ENCODE measurements around the gene ACTL10. TPM values are rescaled to one million over a fixed set of nuclear protein-coding genes. Genes with fewer than 3 reads are reported as not detected.
"Not testable (repeated sequence)": the region's sequence is repeated elsewhere in the genome, so short reads cannot be mapped to it uniquely, and the experiment has no call there.

Gene ACTL10
- total and polyA plus RNA-seq, 5 donors, result 0.27 to 0.71 (median 0.31) TPM

GRCh38 chr20:33689973-33690372 is 23.2 kb downstream of the ACTL10 start:
- no peak overlapping the region for H3K4me3 ChIP-seq (ENCODE audit: low read length)
- H3K9me3 ChIP-seq (ENCODE audit: control insufficient read depth, low read length), result no peaks in the 10 kb centered on the region
- no peaks in the 10 kb centered on the region for H3K4me1 ChIP-seq (ENCODE audit: control insufficient read depth, insufficient read depth, low read length)
- ATAC-seq (no peak), DNase-seq (no peak)
- WGBS, result 11% methylated on average over 4 of the region's 4 CpGs
- H3K27ac ChIP-seq (ENCODE audit: low read length), result no peak overlapping the region
- intact Hi-C loops (cut with DNase I), result no loop called here
- H3K27me3 ChIP-seq (ENCODE audit: control insufficient read depth, insufficient read depth), result no peaks in the 10 kb centered on the region

GRCh38 chr20:33693289-33693688 is 26.5 kb downstream of the ACTL10 start:
- WGBS, result 82% methylated on average over 5 of the region's 5 CpGs
- DNase-seq, result peak in 1 of 3 donors; percentile 37
- no peaks in the 10 kb centered on the region for H3K4me1 ChIP-seq (ENCODE audit: control insufficient read depth, insufficient read depth, low read length)
- intact Hi-C loops (cut with DNase I), result no loop called here
- ATAC-seq, result no peak
- H3K27ac ChIP-seq (ENCODE audit: low read length), result no peak overlapping the region
- H3K27me3 ChIP-seq (ENCODE audit: control insufficient read depth, insufficient read depth), result no peaks in the 10 kb centered on the region
- no peak overlapping the region for H3K4me3 ChIP-seq (ENCODE audit: low read length)
- H3K9me3 ChIP-seq (ENCODE audit: control insufficient read depth, low read length), result no peaks in the 10 kb centered on the region

GRCh38 chr20:33693741-33694638 is 27.2 kb downstream of the ACTL10 start:
- H3K27me3 ChIP-seq (ENCODE audit: control insufficient read depth, insufficient read depth), result no peaks in the 10 kb centered on the region
- WGBS, result 64% methylated on average over 17 of the region's 17 CpGs
- H3K27ac ChIP-seq (ENCODE audit: low read length), result no peak overlapping the region
- H3K4me1 ChIP-seq (ENCODE audit: control insufficient read depth, insufficient read depth, low read length), result no peaks in the 10 kb centered on the region
- DNase-seq (peak; percentile 75 to 92 (median 91)), ATAC-seq (peak; percentile 81 to 89)
- intact Hi-C loops (cut with DNase I), result no loop called here
- H3K9me3 ChIP-seq (ENCODE audit: control insufficient read depth, low read length), result no peaks in the 10 kb centered on the region
- no peak overlapping the region for H3K4me3 ChIP-seq (ENCODE audit: low read length)

- no peak overlapping the region for H3K27ac ChIP-seq (ENCODE audit: low read length)
These were observed 27.9 kb downstream of the ACTL10 start for GRCh38 chr20:33694639-33695012.

GRCh38 chr20:33696448-33696847 is 29.7 kb downstream of the ACTL10 start:
- WGBS, result 76% methylated on average over 4 of the region's 4 CpGs
- ATAC-seq (no peak), DNase-seq (no peak)
- intact Hi-C loops (cut with DNase I), result no loop called here
- H3K4me1 ChIP-seq (ENCODE audit: control insufficient read depth, insufficient read depth, low read length), result no peaks in the 10 kb centered on the region
- no peak overlapping the region for H3K4me3 ChIP-seq (ENCODE audit: low read length)
- no peaks in the 10 kb centered on the region for H3K27me3 ChIP-seq (ENCODE audit: control insufficient read depth, insufficient read depth)
- no peak overlapping the region for H3K27ac ChIP-seq (ENCODE audit: low read length)
- H3K9me3 ChIP-seq (ENCODE audit: control insufficient read depth, low read length), result no peaks in the 10 kb centered on the region

More at GRCh38 chr20:33694639-33695012, 27.9 kb downstream of the ACTL10 start:
- Histone ChIP-seq H3K4me1 (ENCODE audit: control insufficient read depth, insufficient read depth, low read length) (no peaks in the 10 kb centered on the region), H3K4me3 (ENCODE audit: low read length) (no peak overlapping the region), H3K27me3 (ENCODE audit: control insufficient read depth, insufficient read depth) (no peaks in the 10 kb centered on the region), H3K9me3 (ENCODE audit: control insufficient read depth, low read length) (no peaks in the 10 kb centered on the region)
- WGBS, result 79% methylated on average over 6 of the region's 6 CpGs
- intact Hi-C loops (cut with DNase I), result no loop called here
- DNase-seq, result peak in 1 of 3 donors; percentile 20
- no peak for ATAC-seq

- intact Hi-C loops (cut with DNase I), result no loop called here
- Histone ChIP-seq H3K4me3 (ENCODE audit: low read length) (no peak overlapping the region), H3K27ac (ENCODE audit: low read length) (no peak overlapping the region), H3K27me3 (ENCODE audit: control insufficient read depth, insufficient read depth) (no peaks in the 10 kb centered on the region), H3K4me1 (ENCODE audit: control insufficient read depth, insufficient read depth, low read length) (no peaks in the 10 kb centered on the region), H3K9me3 (ENCODE audit: control insufficient read depth, low read length) (no peaks in the 10 kb centered on the region)
- DNase-seq (peak; percentile 44 to 82 (median 67)), ATAC-seq (peak in 1 of 2 donors; percentile 70)
- WGBS, result 65% methylated on average over 8 of the region's 8 CpGs
These were observed 30.4 kb downstream of the ACTL10 start for GRCh38 chr20:33697129-33697528.

GRCh38 chr20:33698966-33699365 is 32.2 kb downstream of the ACTL10 start:
- H3K4me1 ChIP-seq (ENCODE audit: control insufficient read depth, insufficient read depth, low read length); ATAC-seq; H3K9me3 ChIP-seq (ENCODE audit: control insufficient read depth, low read length); H3K27ac ChIP-seq (ENCODE audit: low read length); H3K27me3 ChIP-seq (ENCODE audit: control insufficient read depth, insufficient read depth); H3K4me3 ChIP-seq (ENCODE audit: low read length); intact Hi-C loops (cut with DNase I): not testable (repeated sequence)
- peak in 1 of 3 donors; percentile 47 for DNase-seq
- 94% methylated on average over 20 of the region's 27 CpGs for WGBS

- DNase-seq, result peak in 1 of 3 donors; percentile 24
- H3K4me1 ChIP-seq (ENCODE audit: control insufficient read depth, insufficient read depth, low read length); intact Hi-C loops (cut with DNase I); H3K9me3 ChIP-seq (ENCODE audit: control insufficient read depth, low read length); H3K27me3 ChIP-seq (ENCODE audit: control insufficient read depth, insufficient read depth); ATAC-seq; H3K27ac ChIP-seq (ENCODE audit: low read length); H3K4me3 ChIP-seq (ENCODE audit: low read length): not testable (repeated sequence)
- WGBS, result 96% methylated on average over 45 of the region's 45 CpGs
These were observed 34.1 kb downstream of the ACTL10 start for GRCh38 chr20:33700696-33701441.

GRCh38 chr20:33701629-33702450 is 35.1 kb downstream of the ACTL10 start:
- DNase-seq (no peak), ATAC-seq (no peak)
- no peak overlapping the region for H3K4me3 ChIP-seq (ENCODE audit: low read length)
- WGBS, result 87% methylated on average over 26 of the region's 27 CpGs
- intact Hi-C loops (cut with DNase I), result no loop called here
- H3K27ac ChIP-seq (ENCODE audit: low read length), result no peak overlapping the region
- no peaks in the 10 kb centered on the region for H3K9me3 ChIP-seq (ENCODE audit: control insufficient read depth, low read length)
- no peaks in the 10 kb centered on the region for H3K27me3 ChIP-seq (ENCODE audit: control insufficient read depth, insufficient read depth)
- no peaks in the 10 kb centered on the region for H3K4me1 ChIP-seq (ENCODE audit: control insufficient read depth, insufficient read depth, low read length)

- ATAC-seq (peak; percentile 64 to 77), DNase-seq (peak in 2 of 3 donors; percentile 64 to 71)
- 38% methylated on average over 5 of the region's 5 CpGs for WGBS
- intact Hi-C loops (cut with DNase I), result no loop called here
- H3K27ac ChIP-seq (ENCODE audit: low read length), result no peak overlapping the region
- H3K27me3 ChIP-seq (ENCODE audit: control insufficient read depth, insufficient read depth), result no peaks in the 10 kb centered on the region
- H3K9me3 ChIP-seq (ENCODE audit: control insufficient read depth, low read length), result no peaks in the 10 kb centered on the region
- H3K4me1 ChIP-seq (ENCODE audit: control insufficient read depth, insufficient read depth, low read length), result no peaks in the 10 kb centered on the region
- no peak overlapping the region for H3K4me3 ChIP-seq (ENCODE audit: low read length)
These were observed 36.1 kb downstream of the ACTL10 start for GRCh38 chr20:33702861-33703260.
